Measurements from ENCODE around the gene RIMBP2.

Gene RIMBP2

DNA sequence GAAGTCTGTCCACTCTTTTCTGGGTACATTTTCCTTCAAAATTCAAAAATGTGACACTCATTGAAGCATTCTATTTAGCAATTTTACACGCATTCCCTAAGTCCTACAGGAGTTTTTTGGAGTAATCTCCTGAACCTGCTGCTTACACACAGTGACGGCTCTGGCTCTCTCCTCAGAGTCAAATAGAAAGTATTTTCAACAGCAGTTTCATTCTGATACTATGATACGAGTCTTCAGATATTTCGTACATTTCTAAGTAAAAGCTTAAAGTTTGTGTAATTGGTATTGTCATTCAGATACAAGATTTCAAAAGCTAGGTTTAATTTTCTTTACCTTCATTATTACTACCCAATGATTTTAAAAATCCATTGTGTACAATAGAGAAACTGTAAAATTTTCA, 342.0 kb downstream of the RIMBP2 start:
- DNase-seq (ENCODE audit: low read depth in 2 of 2): no peak

DNA sequence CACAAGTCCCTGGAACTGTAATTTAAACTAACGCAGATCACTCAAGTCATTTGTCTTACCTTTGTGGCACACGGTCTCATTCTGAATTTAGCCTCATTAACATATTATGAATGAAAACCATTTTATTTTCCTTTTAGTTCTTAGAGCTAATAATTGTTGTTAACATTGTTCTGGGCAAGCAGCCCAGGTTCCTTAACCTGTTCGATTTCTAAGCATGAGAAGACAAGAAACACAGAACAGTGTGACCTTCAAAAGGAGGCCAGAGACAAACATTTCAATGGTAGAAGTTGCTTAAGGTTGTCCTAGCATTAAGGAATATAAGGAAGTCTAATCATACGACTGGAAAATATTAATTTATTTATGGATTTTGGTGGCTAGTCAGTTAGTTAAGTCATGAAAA, 343.2 kb downstream of the RIMBP2 start:
- DNase-seq (ENCODE audit: low read depth in 2 of 2): no peak

DNA sequence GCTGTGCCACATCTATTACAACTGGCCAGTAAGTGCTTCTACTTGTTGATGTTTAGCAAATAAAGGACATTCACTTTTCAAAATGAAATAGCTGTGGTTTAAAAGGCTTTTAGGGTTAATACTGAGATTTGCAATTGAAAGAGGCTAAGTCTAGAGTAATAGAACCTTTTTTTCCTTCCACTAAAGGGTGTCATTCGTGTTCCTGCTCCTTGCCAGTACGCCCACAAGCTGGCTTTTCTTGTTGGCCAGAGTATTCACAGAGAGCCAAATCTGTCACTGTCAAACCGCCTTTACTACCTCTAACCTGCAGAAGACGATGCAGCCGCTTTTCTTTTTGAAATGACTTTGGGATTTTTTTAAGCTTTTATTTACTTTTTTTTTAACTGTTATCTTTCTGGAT, 344.8 kb downstream of the RIMBP2 start:
- no peak for DNase-seq (ENCODE audit: low read depth in 2 of 2)

DNA sequence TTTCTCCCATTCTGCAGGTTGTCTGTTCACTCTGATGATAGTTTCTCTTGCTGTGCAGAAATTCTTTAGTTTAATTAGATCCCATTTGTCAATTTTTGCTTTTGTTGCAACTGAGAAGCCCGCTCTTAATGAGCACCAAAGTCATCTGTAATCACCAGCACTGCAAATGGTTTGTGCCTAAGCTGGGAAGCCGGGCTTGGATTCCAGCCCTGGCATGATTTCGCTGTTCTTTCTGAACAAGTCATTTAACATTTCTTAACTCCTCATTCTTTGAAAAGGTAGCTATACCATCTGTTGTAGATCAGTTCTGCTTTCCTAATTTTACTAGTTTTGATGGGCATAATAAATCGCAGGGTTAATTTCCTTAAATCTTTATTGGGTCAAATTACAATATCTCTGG, 346.3 kb downstream of the RIMBP2 start:
- DNase-seq (ENCODE audit: low read depth in 2 of 2): no peak

DNA sequence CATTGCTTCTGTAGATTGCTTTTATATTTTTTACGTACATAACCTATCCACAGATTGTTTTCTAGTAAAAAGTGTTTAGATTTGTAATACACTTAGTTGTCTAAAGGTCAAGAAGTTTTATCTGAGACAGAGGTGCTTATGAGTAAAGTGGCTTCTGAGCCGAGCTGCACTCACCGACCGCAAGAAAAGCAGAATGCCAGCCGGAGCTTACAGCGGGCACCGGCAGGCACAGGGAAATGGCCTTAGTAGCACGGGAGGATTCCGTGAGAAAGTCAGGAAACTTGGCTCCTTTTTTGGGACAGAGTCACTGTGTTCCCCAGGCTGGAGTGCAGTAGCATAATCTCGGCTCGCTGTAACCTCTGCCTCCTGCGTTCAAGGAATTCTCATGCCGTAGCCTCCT, 348.6 kb downstream of the RIMBP2 start:
- DNase-seq (ENCODE audit: low read depth in 2 of 2): no peak

DNA sequence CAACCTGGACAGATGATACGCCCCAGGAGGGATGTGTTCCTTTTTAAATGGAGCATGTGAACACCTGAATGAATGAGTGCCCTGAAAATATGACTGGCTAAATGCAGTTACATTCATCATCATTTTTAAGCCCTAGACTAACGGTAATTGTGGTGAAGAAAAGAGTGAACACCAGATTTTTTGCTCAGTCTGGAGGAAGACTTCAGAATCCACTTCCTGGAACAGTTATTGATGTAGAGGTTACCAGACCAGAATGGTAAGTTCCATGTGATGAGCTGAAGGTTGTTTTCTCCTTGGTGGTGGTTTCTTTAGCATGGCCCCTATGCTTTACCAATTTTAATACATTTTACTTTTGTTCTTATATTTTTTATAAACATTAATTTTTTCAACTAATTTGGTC, 349.1 kb downstream of the RIMBP2 start:
- DNase-seq (ENCODE audit: low read depth in 2 of 2): no peak

DNA sequence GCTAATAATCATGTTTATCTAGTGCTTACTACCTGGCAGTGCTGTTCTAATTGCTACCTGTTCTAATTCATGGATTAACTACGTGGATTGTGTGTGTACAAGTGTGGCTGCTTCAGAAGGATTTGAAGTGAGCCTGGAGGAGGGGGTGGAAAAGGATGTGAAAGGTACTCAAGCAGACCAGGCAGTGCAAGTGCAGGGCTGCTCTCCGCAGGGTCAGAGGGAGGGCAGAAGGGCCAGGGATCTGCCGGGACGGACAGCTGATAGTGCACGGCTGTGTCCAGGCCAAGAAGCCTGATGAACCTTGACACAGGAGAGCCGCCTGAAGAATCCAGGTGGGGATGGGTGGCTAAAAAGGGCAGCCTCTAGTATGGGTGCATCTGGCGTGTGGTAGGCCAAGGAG, 349.9 kb downstream of the RIMBP2 start:
- DNase-seq (ENCODE audit: low read depth in 2 of 2): no peak

DNA sequence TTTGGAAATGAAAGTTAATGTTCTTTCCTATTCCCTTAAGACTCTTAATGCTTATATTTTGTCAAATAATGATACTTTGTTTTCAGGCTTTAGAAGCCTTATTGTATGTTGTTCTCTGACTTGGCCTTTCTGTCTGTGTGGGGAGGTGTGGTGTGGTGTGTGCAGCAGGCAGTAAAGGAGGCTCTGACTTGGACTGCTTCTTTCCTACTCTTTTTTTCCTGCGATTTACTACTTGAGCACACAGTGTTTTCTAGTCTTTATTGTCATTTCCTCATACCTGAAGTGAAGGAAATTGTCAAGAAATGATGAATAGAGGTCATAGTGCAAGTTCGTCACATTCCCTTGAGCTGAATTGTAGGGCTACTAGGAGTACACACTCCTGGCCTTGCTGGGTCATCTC, 351.5 kb downstream of the RIMBP2 start:
- no peak for DNase-seq (ENCODE audit: low read depth in 2 of 2)

DNA sequence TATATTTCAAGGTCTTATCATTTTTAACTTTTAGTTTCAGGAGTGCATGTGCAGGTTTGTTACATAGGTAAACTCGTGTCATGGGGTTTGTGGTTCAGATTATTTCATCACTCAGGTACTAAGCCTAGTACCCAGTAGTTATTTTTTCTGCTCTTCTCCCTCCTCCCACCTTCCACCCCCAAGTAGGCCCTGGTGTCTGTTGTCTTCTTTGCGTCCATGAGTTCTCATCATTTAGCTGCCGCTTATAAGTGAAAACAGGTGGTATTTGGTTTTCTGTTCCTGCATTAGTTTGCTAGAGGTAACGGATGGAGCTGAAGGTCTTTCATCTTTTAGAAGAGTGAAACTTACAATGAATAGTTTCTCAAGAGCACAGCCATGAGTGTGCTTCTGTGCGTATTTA, 354.0 kb downstream of the RIMBP2 start:
- DNase-seq (ENCODE audit: low read depth in 2 of 2): no peak

DNA sequence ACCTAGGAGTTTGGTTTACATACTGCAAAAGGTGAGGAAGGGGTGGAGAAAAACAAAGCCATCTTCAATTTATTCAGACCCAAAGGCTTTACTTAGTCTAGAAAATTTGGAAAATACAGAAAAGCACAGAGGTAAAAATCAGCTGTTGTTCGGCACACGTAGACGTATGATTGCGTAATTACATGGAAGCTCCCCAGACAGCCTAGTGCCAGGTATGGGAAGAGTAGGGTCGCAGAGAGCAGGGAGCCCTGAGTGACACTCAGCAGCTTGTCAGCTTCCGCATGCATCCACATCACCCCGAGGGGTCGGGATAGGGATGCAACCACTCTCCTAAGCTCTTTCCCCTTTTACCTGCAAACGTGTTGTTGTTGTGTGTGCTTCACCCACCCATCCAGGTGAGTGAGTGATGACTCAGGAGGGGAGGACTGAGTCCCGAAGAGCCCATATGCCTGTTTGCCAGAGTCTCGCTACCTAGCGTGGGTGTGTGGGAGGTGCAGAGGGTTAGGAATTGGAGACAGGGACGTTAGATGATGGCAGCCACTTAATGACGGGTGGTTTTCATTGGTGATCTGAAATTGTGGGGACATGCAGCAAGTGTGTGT, 358.3 kb downstream of the RIMBP2 start:
- no peak for DNase-seq (ENCODE audit: low read depth in 2 of 2)

DNA sequence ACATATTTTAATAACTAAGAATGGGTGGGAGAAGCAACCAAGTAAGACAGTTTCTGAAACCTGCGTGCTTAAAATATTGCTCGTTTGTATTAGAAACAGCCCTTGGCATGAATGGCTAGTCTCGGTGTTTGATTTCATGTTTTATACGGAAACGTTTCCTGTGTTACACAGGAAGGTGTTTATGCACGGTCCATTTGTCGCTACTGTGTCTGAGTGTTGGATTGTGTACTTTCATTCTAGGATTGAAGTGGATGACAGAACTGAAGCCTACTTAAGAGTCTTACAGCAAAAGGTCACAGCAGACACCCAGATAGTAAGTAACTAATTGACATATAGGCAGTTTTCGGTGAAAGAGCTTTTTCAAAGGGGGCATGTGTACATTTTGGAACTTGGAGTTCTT, 358.9 kb downstream of the RIMBP2 start:
- DNase-seq (ENCODE audit: low read depth in 2 of 2): no peak

DNA sequence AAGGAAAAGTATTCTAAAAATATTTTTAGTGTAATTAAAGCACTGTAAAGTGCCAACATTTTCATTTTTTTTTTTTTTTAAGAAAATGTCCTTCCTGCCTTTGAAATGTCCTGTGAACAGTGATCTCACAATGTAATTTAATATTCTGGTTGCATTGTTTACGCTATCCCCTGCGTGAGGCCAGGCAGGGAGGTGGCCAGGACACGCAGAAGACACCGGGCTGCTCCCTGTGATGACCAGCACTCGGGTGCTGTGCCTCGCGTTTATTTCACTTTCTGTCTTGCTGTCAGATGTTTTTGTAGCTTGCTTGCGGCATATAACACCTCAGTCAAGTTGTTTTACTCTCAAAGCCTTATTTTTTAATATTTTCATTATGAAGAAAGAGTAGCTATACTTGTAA, 359.9 kb downstream of the RIMBP2 start:
- no peak for DNase-seq (ENCODE audit: low read depth in 2 of 2)

DNA sequence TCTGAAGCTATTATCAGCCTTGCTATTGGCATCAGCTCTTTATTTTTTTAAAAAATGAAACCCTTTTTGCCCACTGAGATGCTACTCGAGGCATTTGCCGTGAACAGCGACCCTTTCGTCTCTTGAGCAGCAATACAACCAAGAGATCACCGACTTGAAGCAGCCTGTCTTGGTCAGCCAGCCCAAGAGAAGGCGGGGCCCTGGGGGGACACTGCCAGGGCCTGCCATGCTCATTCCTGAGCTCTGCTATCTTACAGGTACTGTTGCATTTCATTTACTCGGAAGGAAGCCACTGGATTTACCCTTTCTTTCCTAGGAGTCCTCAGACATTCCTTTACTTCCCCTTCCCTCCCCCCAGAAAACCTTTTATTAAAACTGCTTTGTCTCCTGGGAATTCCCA, 361.7 kb downstream of the RIMBP2 start:
- no peak for DNase-seq (ENCODE audit: low read depth in 2 of 2)

DNA sequence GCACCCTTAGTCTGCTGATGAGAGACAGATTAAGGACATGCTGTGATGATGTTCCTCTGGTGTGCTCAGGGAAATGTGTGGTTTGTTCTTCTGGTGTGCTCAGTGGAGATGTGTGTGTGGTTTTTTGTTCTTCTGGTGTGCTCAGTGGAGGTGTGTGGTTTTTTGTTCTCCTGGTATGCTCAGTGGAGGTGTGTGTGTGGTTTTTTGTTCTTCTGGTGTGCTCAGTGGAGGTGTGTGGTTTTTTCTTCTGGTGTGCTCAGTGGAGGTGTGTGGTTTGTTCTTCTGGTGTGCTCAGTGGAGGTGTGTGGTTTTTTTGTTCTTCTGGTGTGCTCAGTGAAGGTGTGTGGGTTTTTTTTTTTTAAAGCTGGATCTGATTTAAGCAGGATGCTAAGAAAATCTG, 363.0 kb downstream of the RIMBP2 start:
- DNase-seq (ENCODE audit: low read depth in 2 of 2): no peak

DNA sequence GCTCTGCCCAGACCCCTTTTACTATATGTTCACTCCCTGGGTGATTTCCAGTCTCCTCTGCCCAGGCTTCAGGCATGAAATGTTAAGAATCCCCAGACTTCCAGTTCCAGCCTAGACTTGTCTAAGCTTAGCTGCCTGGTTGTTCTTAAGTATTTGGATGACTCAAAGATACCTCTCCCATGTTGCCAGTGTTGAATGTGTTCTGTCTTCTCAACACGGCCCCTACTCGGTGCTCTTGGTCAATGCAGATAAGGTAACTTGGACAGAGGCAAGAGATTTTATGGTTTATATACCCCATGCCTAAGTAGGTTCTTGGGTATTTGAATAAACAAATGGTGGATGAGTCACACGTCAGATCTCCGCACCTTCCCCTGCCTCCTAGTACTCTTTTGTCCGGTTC, 364.8 kb downstream of the RIMBP2 start:
- DNase-seq (ENCODE audit: low read depth in 2 of 2): no peak

DNA sequence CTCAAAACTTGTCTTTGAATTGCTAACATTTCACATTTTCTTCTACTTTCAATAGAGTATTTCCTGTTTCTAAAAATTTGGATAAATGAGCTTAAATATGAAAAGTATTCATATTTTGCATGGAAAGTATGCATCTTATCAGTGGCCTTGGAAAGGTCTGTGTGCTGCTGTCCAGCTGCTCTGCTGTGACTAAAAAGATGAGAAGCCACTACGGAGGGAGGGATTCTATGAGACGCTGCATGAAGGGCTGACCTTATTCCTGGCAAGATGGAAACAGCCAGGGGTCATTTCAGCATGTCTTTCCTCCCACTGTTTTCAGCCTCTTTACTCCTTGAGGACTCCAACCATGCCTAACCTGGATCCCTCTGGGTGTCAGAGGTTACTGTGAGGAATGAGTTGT, 365.4 kb downstream of the RIMBP2 start:
- DNase-seq (ENCODE audit: low read depth in 2 of 2): no peak

DNA sequence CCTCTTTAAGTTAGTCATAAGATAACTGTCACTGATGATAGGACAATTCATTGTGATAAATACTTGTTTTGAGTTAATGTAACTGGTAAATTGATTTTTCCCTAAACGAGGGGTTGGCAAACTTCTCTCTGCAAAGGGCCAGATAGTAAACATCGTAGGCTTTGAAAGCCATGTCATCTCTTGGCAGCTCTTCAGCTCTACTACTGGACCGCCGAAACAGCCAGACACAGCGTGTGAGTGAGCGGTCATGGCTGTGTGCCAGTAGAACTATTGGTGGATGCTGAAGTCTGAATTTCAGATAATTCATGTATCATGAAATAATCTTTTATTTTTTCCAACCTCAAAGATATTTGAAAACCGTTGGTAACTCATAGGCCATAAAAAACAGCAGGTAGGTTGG, 368.5 kb downstream of the RIMBP2 start:
- DNase-seq (ENCODE audit: low read depth in 2 of 2): no peak

All from stimulated activated CD8-positive, alpha-beta memory T cell treated with anti-CD3 and anti-CD28 coated beads, Interleukin-2, amount 100 ng/mL, for 1 hour (primary cell).